ENCODE measurements around the gene SLC6A18.

The SLC6A18 gene

GRCh38 chr5:1187234-1187949 lies 37.8 kb upstream of the SLC6A18 start:
- no peak for DNase-seq

DNA sequence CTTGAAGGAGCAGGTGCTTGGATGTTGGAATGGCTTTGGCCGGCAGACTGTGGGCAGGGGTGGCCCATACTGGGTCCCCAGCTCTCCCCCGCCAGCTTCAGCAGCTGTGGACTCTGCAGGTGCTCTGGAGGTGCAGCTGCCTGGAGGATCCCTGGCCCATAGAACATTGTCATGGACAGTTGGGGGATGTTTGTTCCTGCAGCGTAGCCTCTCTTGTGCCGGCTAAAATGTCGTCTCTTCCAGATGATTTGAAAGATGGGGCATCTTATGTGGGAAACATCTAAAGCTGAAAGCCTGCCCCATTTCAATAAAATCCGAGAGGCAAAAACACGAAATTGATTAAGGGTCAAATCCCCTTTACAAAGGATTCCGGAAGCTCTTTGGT lies 37.2 kb upstream of the SLC6A18 start:
- DNase-seq: no peak

- DNase-seq: no peak
These were observed 36.7 kb upstream of the SLC6A18 start for GRCh38 chr5:1188464-1188863.

DNA sequence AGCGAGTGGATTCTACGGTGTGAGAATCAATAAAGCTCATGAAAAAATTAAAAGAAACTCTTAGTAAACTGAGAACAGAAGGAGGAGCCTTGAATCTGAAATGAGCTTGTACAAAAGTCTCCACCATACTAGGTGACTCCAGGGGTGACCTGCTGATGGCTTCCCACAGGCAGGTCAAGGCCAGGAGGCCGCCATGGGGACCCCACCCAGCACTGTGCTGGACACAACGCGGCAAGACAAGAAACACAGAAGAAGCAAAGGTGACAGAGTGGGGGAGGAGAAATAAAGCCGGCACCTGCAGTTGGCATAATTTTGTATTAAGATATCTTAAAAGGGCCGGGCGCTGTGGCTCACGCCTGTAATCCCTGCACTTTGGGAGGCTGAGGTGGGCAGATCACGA lies 35.9 kb upstream of the SLC6A18 start:
- DNase-seq: no peak

- DNase-seq: no peak
These were observed 34.9 kb upstream of the SLC6A18 start for GRCh38 chr5:1190278-1190677.

DNA sequence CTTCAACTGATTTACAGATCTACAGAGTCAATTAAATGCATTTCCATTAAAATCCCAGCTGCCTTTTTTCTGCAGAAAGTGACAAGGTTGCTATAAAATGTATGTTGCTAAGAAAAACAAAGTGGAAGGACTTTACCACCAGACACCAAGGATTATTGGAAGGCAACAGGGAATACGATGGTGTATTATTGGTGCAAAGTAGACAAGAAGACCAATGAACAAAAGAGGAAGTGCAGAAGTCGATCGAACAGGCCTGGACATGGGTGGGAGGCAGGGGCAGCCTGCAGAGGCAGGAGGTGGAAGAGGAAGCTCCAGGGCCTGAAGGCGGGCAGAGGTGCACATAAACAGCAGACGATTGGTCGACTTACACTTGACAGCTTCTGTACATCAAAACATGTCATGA lies 34.3 kb upstream of the SLC6A18 start:
- DNase-seq: no peak

DNA sequence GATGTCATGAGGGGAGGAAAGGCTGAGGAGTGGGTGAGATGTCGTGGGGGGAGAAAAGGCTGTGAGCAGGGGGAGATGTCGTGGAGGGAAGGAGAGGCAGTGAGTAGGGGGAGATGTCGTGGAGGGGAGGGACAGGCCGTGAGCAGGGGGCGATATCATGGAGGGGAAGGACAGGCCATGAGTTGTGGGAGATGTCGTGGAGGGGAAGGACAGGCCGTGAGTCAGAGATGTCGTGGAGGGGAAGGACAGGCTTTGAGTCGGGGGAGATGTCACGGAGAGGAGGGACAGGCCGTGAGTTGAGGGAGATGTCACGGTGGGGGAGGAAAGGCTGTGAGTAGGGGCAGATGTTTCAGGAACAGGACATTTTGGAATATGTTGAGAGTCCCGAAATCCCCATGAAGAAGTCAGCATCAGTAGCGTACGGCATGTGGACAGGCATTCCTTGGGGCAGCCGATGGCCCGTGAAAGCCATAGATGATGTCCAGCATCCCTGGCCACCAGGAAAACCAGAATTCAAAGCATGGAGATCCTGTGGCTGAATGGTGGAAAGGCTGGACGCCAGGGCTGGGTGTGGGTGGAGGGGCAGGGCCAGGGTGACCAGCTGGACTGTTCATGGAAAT lies 32.1 kb upstream of the SLC6A18 start:
- no peak for DNase-seq

GRCh38 chr5:1193591-1193985 lies 31.6 kb upstream of the SLC6A18 start:
- no peak for DNase-seq

DNA sequence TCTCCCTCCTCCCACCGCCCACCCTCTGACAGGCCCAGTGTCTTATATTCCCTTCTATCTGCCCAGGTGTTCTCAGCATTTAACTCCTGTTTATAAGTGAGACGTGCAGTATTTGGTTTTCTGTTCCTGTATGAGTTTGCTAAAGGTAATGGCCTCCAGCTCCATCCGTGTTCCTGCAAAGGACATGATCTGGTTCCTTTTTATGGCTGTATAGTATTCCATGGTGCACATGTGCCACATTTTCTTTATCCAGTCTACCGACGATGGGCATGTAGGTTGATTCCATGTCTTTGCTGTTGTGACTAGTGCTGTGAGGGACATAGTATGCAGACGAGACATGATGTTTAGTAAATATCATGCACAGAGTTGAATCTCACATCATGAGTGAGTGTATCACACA lies 30.8 kb upstream of the SLC6A18 start:
- no peak for DNase-seq

- DNase-seq: no peak
These were observed 29.7 kb upstream of the SLC6A18 start for GRCh38 chr5:1195439-1195838.

DNA sequence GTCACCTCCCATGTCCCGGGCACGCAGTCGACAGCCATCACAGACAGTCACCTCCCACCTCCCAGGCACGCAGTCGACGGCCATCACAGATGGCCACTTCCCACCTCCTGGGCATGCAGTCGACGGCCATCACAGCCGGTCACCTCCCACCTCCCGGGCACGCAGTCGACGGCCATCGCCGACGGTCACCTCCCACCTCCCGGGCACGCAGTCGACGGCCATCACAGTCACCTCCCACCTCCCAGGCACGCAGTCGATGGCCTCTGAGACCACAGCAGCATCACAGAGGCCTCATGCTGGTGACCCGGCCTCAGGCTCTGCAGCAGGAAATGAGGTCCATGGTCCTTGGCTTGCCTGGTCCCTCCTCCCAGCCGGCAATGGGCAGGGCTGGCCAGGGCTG lies 29.3 kb upstream of the SLC6A18 start:
- no peak for DNase-seq

- no peak for DNase-seq
These were observed 28.6 kb upstream of the SLC6A18 start for GRCh38 chr5:1196562-1196961.

GRCh38 chr5:1197876-1198666 lies 27.1 kb upstream of the SLC6A18 start:
- no peak for DNase-seq

- no peak for DNase-seq
These were observed 25.9 kb upstream of the SLC6A18 start for GRCh38 chr5:1199340-1199648.

DNA sequence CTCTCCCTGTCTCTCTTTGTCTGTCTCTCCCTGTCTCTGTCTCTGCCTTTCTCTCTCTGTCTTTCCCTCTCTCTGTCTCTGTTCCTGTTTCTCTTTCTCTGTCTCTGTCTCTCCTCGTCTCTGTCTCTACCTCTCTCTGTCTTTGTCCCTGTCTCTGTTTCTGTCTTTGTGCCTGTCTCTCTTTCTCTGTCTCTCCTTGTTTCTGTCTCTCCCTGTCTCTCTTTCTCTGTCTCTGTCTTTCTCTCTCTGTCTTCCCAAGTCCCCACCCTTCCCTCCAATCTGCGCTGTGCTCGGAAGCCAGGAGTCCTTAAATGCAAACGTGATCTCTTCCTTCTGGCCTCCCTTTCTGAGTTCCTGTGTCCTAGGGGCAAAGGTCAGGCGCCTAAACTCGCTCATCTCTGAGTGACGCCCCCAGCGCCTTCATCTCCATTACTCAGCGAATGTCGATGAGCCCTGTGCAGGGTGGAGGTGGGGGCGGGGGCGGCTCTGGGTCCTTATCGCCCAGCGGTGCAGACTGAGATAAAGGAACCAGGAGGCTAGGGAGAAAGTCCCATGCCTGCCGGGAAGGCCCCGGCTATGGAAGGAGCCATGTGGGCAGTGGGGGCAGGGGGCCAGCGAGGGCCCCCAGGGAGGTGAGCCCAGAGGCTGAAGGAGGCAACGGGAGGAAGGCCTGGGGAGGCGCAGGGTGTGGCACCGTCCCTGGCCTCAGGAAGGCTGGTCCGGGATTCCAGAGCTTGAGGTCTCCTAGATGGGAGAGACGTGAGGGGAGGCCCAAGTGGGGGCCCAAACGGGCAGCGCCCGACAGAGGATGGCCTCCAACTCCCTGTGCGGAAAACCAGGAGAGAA lies 25.3 kb upstream of the SLC6A18 start:
- no peak for DNase-seq

DNA sequence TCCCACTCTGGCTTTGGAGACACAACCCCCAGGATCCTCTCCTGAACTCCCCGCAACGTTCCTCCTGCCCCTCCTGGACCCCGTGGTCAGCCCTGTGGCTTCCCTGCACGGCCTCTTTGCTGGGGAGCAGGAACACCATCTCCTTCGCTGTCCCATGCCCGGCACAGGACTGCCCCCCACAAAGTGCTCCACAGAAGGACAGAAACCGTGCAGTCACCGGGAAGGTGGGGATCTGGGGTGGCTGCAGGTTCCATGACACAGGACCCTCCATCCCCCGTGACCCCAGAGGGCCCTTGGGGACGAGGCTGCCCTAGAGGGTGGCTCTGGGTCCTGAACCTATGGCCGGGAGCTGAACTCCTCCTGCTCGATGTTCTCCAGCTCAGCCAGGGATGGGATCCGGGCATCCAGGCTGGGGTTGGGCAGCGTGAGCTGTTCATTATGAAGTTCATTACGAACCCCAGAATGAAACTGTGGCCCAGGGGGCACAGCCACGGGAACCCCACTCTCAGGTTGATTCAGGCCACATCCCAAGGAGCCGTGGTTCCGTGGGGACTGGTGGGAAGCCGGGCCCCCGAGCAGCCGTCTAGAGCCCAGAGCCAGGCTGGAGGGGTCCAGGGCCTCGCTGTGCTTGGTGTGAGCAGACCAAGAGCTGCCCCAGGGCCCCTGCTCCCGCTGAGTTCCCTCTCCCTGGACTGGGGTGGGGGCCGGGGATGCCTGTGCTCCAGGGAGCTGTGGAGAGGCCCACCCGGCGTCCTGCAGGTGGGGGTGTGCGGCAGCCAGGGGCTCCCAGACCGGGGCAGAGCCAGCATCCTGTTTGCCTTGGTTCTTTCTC lies 24.5 kb upstream of the SLC6A18 start:
- no peak for DNase-seq

DNA sequence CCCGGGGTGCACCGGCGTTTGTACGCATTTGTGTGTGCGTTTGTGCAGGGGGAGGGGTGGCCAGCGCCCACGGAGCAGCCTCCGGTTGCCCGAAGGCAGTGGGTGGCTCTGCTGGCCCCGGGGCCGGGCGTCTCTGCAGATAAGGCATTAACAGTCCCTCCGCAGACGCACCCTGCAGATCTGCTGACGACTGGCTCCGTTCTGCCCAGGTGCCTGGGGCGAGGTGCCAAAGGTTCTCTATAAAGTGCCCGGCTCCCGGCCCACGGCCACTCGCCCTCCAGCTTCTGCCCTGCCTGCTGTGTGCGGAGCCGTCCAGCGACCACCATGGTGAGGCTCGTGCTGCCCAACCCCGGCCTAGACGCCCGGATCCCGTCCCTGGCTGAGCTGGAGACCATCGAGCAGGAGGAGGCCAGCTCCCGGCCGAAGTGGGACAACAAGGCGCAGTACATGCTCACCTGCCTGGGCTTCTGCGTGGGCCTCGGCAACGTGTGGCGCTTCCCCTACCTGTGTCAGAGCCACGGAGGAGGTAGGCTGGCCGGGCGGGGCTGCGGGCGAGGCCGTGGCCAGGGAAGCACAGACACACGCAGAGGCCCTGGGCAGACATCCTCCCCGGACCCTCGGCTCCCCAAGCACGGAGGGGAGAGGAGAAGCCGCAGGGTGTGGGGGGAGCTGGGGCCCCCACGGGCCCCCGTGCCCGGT lies 23.7 kb upstream of the SLC6A18 start, which contains the start of gene SLC6A19:
Gene SLC6A19 (plus strand): TSS at position 269 of the 699 bp plus-strand sequence. CDS start 56 bp downstream, at position 325.
- DNase-seq: no peak

DNA sequence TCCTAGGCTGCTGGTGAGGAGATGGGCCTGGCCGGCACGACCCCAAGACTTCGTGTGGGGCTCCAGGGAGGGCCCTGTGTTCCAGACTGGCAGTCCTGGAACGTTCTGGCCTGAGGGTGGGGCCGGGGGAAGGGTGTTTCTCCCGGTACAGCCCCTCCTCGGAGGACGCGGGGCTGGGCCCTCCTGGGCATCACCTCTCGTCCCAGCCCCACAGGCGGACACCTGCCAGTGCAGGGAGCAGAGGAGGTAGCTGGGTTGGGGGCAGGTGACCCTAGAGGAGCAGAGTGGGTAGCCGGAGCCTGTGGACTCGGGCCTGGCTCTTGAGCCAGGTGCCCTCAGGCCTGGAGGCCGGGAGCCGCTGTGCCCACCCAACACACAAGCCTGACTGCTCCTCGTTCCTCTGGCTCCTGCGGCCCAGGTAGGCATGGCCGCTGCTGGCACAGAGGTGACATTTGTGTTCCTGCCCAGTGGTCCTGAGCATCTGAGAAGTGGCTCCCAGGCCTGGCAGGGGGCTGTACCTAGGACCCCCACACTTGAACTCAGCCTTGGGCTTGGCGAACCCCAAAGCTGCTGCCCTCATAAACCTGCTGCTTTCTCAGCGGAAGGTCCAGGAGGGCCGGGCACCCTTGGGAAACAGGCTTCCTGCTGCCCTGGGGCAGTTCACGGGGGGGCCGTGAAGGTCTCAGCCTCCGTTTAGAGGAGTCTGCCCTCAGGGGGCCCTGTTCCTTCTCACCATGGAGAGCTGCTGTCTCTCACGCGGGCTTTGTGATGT lies 23.0 kb upstream of the SLC6A18 start:
- DNase-seq: no peak

GRCh38 chr5:1202798-1203185 lies 22.4 kb upstream of the SLC6A18 start:
- no peak for DNase-seq

DNA sequence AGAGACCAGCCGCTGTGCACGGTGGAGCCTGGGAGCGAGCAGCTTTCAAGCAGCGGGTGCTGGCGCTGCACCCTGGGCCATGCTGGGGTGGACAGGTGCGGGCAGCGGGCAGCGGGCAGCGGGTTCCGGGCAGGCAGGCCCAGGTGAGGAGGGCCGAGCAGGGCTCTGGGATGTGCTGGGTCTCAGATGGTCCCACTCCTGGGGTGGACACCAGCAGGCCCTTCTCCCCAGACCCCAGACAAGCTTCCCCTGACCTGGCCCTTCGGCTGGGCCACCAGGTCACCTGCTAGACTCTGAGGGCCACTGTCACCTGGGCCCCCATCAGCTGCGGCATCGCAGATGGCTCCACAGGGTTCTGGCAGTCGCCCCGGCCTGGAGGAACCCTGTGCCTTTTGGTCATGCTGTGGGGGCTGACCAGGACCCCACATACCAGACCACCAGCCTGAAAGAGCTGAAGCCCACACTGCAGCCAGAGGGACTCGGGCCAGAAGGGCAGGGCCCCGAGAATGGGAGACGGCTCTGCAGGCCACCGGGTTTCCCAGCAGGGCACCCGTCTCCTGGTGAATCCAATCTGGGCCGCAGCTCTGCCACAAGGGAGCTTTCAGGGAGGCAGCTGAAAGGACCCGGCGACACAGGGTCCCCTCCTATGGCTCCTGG lies 21.7 kb upstream of the SLC6A18 start:
- DNase-seq: no peak
